GM21526 (cell line): ENCODE data around the gene PCBP3.

ENCODE experiments used
- ATAC-seq: cut with Tn5 transposase; IDR thresholded peaks from one replicate; pipeline ENCODE4 v1.9.1; 2021; ENCODE audit warnings: moderate library complexity; ENCODE audit not compliant: unreplicated experiment, low FRiP score

PCBP3 gene

DNA sequence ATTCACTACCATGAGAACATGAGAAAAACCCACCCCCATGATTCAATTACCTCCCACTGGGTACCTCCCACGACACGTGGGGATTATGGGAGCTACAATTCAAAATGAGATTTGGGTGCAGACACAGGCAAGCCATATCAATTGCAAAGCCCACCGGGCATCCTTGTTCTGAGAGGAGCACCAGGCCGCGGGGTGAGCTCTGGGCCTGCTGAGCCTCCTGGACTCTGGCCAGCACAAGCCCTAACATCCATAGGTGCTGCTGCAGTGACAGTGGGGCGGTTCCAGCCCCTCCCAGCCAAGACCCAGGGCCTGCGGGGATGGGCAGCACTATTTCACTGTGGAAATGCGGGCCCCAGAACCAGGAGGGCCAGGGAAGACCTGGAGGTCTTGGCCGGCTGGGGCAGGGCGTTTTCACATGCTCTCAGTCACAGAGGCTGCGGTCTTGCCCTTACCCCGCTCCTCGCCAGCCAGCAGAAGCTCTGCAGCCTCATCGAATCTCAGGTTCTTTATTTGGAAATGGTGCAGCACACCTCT, 103.8 kb downstream of the PCBP3 start:
- ATAC-seq: no peak

DNA sequence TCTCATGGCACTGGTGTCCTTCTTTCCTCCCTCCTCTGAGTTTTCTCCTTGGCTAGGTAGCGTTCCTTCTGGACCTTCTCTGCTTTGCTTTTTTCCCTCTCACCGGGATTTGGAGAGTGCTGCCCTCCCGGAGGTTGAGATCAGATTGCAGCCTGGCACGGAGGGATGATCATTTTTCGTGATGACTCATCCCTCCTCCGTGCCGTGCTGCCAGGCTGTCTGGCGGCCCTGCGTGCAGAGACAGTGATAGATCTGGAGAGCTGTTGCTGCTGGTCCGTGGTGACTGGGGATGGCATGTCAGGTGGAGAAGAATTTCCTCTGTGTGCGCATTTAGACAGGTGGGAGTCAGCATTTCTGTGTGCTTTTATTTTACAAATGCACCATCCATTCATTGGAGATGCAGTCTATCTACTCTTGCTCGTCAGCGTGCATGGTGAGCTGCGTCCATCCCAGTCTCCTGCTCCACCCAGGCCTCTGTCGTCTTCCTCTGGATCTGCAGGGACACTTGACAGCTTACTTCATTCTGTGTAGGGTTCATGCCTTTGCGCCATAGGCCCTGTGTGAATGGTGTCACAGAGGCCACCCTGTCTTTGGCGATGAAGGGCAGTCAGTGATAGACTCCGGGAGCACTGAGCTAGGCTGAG, 104.4 kb downstream of the PCBP3 start:
- no peak for ATAC-seq

DNA sequence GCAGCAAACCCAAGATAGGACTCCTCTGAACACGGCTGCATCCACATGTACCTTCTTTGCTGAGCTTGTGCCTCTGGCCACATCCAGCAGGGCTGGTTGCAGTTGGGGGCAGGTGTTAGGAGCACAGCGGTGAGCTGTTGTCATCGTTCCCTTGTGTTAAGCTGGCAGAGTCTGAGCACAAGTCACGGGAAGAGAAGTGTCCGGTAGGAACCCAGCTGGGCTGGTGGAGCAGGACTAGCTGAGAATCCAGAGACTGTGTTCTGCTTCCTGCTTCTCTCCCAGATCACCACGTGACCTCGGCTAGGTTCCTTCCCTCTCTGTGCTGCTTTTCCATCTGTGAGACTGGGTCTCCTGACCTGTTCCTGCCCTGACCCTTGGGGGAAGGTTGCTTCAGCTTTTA, 105.1 kb downstream of the PCBP3 start:
- no peak for ATAC-seq

DNA sequence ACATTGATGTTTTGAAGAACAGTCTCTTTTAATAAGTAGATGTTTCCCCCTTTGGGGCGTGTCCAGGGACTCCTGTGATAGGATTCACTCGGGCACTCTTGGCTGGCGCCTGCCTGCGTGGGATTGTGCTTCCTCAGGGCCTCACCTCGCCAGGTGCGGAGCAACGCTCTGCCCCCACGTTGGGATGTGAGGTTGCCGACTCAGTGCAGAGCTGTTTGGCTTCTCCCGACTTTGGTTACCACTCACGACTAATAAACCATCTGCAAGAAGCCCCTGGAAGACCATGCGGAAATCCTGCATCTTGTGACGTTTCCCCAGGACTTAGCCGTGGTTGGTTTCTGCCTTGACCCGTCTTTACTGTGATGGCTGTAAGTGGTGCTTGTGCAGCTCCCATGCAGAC, 106.4 kb downstream of the PCBP3 start:
- ATAC-seq: no peak

DNA sequence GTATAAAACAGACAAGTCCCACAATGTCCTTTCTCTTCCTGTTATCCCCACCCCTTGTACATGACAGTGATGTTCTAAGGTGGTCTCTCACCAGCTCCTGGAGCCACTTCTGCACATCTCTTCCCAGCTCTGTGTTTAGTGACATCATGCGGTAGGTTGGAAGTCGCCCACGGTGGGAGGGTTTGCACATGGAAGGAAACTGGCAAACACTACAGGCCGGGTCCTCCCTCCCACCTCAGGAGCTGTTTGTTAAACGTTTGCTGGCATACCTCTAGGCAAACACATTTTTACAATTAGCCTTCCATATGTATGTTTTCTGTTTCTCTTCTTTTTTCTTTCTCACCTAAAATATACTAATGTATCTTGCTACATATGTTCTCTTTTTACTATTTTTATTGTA, 107.4 kb downstream of the PCBP3 start:
- ATAC-seq: no peak

DNA sequence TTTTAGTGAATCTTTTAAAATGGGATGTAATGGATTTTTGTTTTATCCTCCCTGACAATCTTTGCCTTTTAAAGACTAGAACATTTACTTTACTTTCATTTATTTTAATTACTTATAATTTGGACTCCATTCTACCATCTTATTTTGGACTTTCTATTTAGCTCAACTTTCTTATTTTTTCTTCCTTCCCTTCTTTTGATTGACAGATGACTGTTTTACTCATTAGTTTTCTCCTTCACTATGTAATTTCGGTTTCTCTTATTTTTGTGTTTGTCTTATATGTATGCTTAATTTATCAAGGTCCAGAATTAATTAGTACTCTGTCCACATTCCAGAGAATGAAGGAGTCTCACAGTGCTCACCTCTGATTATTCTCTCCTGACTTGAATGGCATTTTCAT, 109.9 kb downstream of the PCBP3 start:
- no peak for ATAC-seq

DNA sequence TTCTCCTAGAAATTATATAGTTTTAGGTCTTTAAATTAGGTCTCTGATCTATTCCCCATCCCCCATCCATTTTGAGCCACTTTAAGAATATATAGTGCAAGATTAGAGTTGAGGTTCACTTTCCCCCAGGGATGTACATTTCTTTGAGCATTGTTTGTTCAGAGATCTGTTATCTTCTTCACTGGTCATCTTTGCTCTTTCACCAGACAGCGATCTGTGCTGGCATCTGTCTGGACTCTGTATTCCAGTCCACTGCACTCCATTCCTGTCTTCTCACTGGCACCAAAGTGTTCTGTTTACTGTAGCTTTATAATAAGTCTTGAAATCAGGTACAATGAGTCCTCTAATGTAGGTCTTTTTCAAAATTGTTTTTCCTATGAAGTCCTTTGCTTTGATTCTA, 112.5 kb downstream of the PCBP3 start:
- no peak for ATAC-seq

DNA sequence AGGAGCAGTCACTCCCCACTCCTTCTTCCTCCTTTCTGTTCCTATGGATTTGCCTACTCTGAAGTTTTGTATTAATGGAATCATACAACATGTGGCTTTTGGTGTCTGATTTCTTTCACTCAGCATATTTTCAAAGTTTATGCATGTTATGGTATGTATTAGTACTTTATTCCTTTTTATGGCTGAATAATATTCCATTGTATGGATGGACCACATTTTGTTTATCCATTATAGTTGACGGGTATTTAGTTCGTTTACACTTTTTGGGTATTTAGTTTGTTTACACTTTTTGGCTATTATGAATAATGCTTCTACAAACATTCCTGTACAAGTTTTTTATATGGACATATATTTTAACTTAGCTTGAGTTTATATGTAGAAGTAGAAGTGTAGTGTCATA, 113.1 kb downstream of the PCBP3 start:
- no peak for ATAC-seq

DNA sequence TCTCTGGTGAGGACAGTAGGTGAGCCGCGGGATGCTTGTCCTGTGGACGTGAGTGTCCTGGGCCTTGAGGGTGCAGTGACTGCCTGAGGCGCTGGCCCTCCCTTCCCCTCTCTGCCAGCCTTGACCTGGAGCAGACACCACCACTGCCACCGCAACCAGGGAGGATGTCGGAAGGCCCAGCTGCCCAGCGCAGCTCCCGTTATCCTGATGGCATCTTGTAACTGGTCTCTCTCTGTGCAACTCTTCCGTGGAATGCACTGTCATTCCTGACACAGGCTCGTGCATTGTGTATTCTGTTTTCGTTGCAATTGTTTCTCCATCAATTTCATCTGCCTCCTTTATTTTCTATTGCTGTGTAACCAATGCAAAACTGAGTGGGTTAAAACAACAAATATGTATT, 118.2 kb downstream of the PCBP3 start:
- no peak for ATAC-seq

DNA sequence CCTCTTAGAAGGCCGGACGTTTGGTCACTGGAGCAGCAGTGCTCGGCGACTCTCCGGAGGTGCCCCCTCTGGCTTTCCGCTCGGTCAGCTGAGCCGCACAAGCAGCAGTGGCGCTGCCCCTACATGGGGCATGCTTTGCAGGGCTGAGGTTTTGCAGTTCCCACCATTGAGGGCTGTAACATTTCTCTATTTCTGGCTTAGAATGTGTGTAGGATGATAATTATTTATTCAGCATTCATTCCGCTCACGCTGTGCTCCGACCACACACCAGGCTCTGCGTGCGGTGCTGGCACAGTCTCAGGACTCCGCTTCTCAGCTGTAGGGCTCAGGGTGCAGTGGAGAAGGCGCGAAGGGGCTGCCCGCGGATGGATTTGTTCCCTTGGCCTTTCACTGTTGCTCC, 119.5 kb downstream of the PCBP3 start:
- ATAC-seq: no peak

DNA sequence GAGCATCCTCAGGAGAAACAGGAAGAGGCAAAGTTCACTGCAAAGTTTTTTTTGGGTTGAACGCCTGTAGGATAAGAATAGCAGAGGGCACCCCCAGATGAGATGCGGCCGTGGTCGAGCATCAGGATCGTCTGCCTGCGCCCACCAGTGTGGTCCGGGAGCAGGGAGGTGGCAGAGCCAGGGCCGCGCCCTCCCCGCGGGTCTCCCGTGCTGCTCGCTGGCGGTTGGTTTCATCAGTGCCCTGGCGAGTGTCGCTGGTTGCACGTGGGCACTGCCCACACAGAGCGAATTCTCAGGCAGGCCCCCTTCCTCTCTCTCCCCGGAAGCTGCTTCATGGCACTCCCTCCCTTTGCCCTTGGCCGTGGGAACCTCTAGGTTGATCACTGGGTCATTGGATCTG, 120.0 kb downstream of the PCBP3 start:
- ATAC-seq: no peak

DNA sequence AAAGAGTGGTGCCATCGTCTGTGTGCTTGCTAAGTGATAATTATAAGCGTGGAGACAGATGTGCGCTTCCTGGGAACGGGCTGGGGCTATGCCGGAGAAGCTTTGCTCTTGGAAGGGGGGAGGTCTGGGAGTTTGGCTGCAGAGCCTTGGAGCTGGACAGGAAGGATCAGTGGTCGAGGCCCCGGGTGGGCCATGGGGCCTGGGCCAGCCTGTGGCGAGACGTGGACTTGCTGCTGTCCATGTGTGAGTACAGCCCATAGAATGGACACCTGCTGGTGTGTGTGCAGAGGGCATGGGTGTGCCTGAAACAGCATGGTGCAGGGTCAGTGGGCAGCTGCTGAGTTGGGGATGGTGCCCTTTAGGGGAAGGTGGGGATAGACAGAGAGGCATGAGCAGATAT, 121.3 kb downstream of the PCBP3 start:
- ATAC-seq: no peak

DNA sequence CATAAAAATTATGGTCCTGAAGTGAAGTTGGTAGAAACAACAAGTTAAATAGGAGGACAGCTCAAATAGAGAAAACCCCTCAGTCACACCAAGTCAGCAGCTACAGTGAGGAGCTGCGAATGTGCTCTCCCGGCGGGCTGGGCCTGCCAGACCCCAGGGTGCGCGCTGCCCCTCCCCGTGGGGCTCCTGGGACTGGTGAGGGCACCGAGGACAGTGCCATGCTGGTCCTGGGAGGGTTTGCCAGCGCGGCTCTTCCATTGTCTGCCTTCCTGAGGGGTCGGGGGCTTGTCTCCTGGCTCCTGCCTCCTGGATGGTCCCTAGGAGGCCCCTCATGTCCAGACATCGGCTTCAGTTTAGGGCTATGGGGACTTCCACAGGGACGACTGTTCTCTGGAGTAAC, 121.8 kb downstream of the PCBP3 start:
- no peak for ATAC-seq

DNA sequence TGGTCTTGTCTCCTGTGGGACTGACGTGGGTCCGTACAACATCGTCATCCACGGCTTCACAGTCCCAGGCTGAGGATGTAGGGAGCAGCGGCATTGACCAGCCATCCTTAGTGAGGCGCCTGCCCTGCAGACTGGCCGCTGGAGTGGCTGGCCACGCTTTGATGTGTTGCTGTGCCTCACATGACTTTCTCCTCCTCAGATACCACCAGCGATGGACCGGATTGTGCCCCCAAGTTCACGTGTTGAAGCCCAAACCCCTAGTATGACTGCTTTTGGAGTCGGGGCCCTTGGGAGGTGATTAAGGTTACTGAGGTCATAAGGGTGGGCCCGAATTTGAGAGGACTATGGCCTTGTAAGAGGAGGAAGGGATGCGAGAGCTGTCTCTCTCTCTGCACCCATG, 122.5 kb downstream of the PCBP3 start:
- no peak for ATAC-seq

DNA sequence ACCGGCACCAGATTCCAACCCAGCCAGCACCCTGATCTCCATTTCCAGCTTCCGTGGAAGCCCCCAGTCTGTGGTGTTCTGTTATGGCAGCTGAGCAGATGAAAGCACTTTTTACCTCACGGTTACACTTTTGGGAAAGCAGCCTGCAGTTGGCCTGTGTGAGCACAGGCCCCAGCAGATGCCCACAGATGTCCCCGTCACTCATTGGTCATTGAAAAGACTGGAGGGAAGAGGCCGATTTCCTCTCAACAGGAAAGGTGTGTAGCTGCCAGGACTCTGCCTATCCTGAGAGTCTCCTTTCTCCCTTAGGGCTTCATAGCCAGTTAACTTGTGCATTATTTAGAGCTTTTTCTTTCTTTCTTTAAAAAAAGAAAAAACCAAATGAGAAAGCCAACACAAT, 123.0 kb downstream of the PCBP3 start:
- ATAC-seq: no peak

DNA sequence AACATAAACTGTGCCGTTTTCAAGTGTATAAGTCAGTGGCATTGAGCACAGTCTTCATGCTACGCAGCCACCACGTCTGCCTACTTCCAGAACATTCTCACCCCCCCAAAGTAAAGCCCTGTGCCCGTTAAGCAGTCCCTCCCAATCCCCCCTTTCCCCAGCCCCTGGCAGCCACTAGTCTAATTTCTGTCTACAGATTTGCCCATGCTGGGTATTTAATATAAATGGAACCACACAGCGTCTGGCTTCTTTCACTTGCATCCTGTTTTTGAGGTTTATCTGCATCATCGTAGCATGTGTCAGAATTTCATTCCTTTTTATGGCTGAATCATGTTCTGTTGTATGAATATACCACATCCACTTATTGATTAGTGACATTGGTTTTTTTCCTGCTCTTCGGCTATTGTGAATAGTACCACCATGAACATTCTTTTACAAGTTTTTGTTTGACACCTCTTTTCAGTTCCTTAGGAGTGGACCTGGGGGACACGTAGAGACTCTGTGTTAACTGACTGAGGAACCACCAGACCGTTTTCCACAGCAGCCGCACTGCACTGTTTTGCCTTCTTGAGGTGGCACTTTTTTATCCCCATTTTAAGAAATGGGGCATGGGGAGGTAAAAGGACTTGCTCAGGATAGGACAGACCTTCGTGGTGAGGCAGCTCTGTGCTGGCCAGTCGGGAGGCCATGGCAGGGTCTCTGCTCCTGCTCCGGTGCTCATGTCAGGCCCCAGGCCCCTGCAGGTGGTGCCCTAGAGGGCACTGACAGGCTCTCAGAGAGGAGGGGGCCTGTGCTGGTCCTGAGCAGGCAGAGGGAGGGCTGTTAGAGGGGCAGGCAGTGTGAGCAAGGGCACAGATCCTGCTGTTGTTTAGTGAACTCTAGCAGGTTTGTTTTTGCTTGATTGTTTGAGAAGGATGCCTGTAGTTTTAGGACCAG, 123.8 kb downstream of the PCBP3 start:
- ATAC-seq: no peak

DNA sequence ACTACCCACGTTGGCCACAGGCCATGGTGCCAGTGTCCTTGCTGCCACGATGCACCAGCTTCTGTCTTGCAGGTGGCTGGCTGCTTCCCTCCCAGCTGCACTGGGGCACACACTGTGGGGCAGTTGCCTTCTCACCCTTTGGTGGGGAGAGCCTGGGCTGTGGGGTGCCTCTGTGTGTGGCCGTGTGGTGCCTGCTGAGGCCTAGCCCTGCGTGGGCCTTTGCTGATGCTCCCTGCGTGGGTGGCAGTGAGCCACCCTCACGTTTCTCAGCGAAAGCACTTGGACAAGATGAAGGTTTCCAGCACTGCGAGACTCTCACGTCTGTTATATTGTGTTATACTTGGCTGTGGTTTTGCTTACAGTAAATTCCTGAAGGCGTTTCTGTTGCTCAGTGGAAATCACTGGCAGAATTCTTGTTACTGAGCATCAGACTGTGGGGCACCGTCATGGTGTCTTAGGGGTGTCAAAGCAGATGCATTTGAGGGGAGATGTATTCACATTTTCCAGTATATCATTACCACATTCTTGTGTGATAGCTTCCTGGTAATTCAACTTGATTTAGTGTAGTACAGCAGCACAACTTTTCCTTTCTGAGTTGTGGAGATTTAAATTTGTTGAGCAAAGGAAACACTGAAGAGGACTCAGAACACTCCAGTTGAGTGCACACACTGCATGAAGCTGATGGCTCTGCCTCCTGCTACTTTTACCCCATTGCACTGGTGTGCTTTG, 124.7 kb downstream of the PCBP3 start:
- ATAC-seq: no peak

DNA sequence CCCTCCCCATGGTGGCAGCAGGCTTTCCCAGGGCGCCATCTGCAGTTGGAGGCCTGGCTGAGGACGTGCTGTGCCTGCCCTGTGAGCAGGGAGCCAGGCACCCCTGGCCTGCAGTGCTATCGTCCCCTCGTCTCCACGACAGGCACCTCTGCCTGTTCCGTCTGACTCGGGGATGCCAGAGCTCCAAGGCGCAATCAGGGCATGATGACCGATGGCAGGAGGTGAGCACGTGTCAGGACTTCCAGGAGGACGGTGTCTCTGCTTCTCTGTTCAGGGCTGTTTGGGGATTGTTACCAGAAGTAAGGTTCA, 125.2 kb downstream of the PCBP3 start:
- ATAC-seq: no peak

DNA sequence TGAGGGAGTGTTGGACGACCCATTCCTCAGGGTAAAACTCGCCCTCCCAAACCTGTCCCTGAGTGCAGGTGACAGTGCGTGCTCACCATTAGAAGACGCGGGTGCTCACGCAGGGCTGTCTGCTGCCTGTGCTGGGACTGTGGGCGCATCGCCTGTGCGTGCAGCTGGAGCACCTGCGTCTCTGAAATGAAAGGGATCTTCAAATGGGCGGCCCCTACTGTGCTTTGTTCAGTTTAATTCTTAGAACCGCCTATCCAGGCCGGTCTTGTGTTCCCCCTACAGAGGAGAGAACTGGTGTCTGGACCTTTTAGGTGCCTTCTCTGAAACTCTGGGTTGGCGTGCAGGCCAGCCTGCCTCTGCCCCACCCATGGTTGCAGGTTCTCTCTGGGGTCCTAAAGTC, 125.8 kb downstream of the PCBP3 start:
- no peak for ATAC-seq

DNA sequence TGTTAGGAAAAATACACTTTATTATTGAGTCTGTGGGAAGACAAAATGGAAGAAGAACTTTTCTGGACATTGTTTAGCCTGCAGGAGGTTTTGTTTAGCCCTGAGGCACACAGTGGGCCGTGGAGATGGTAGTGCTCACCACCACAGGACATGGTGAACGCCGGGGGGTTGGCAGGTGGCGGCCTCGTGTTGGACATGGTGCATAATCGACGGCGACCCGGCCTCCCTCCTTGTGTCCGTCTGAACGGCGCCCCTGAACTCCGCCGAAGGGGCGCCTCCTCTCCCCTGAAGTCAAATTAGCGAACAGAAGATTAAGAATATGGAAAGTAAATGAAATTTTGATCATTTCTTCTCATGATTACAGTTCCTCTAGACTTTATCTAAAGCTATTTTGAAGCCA, 126.4 kb downstream of the PCBP3 start:
- no peak for ATAC-seq

DNA sequence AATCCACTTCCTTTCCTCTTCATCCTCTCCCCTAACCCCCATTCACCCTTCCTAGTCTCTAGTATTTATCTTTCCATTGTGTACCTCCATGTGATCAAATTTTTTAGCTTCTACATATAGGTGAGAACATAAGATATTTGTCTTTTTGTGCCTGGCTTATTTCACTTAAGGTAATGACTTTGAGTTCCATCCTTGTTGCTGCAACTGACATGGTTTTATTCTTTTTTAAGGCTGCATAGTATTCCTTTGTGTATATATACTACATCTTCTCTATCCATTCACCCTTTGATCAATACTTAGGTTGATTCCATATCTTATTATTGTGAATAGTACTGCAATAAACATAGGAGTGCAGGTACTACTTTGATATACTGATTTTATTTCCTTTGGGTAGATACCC, 128.7 kb downstream of the PCBP3 start:
- ATAC-seq: no peak
